Measurements from ENCODE around the gene NKD1.

GRCh38 chr16:50665128-50665878, 117.1 kb downstream of the NKD1 start:
- TF ChIP-seq CTCF (IDR thresholded peaks at IDR 0.05) (peak; percentile 87 to 93 (median 88)), POLR2AphosphoS5 (IDR thresholded peaks at IDR 0.05) (no peak), POLR2A (IDR thresholded peaks at IDR 0.05) (no peak)
